H9 (cell line): ENCODE measurements around the gene TRIP11. TPM values are rescaled to one million over a fixed set of nuclear protein-coding genes. Genes with fewer than 3 reads are reported as not detected.
"Not testable (repeated sequence)": the region's sequence is repeated elsewhere in the genome, so short reads cannot be mapped to it uniquely, and the experiment has no call there.

Source experiments
- DNase-seq: peaks from one replicate; pipeline ENCODE4 v3.0.0-alpha.2; 2017
- H2AFZ ChIP-seq: one replicate; pipeline ENCODE4 v1.6.1; 2013; ENCODE audit warnings: mild to moderate bottlenecking, low read length, control low read depth, moderate library complexity
- H2AK5ac ChIP-seq: 2 replicates; pipeline ENCODE4 v1.6.1; 2013; ENCODE audit warnings: low read length, control low read depth, mixed read lengths; ENCODE audit not compliant: insufficient read length
- H2BK120ac ChIP-seq: one replicate; pipeline ENCODE4 v1.6.1; 2013; ENCODE audit warnings: low read depth, mild to moderate bottlenecking, low read length, control low read depth, inconsistent platforms; ENCODE audit not compliant: poor library complexity, severe bottlenecking
- H2BK12ac ChIP-seq: 2 replicates; pipeline ENCODE4 v1.6.1; 2013; ENCODE audit warnings: low read length, control low read depth, mixed read lengths, low read depth; ENCODE audit not compliant: insufficient read length
- H2BK15ac ChIP-seq: 2 replicates; pipeline ENCODE4 v1.6.1; 2013; ENCODE audit warnings: low read depth, low read length, control low read depth
- H2BK20ac ChIP-seq: one replicate; pipeline ENCODE4 v1.6.1; 2013; ENCODE audit warnings: low read depth, mild to moderate bottlenecking, low read length, control low read depth, inconsistent platforms; ENCODE audit not compliant: poor library complexity, severe bottlenecking
- H2BK5ac ChIP-seq: 2 replicates; pipeline ENCODE4 v1.6.1; 2013; ENCODE audit warnings: low read length, control low read depth, mixed read lengths; ENCODE audit not compliant: insufficient read length
- H3K14ac ChIP-seq: 2 replicates; pipeline ENCODE4 v1.6.1; 2013; ENCODE audit warnings: low read length, control low read depth; ENCODE audit not compliant: insufficient read depth
- H3K18ac ChIP-seq: 2 replicates; pipeline ENCODE4 v1.6.1; 2013; ENCODE audit warnings: low read depth, mild to moderate bottlenecking, mixed read lengths, low read length, control low read depth; ENCODE audit not compliant: insufficient read length
- H3K23ac ChIP-seq: 2 replicates; pipeline ENCODE4 v1.6.1; 2013; ENCODE audit warnings: low read length, control low read depth, mixed read lengths, low read depth; ENCODE audit not compliant: insufficient read length
- H3K23me2 ChIP-seq: 2 replicates; pipeline ENCODE4 v1.6.1; 2013; ENCODE audit warnings: low read depth, mild to moderate bottlenecking, mixed read lengths, low read length, control low read depth; ENCODE audit not compliant: insufficient read length, poor library complexity, severe bottlenecking
- H3K27ac ChIP-seq: 2 replicates; pipeline ENCODE4 v1.5.1; 2013; ENCODE audit warnings: low read length, control low read depth, mixed read lengths, low read depth; ENCODE audit not compliant: insufficient read length
- H3K27me3 ChIP-seq: 2 replicates; pipeline ENCODE4 v1.6.1; 2013; ENCODE audit warnings: low read length, control low read depth, inconsistent platforms; ENCODE audit not compliant: insufficient read depth
- H3K4ac ChIP-seq: 2 replicates; pipeline ENCODE4 v1.6.1; 2013; ENCODE audit warnings: low read depth, mild to moderate bottlenecking, control low read depth, inconsistent platforms, low read length, moderate library complexity
- H3K4me1 ChIP-seq: 2 replicates; pipeline ENCODE4 v1.6.1; 2013; ENCODE audit warnings: low read length, control low read depth, inconsistent platforms; ENCODE audit not compliant: insufficient read depth
- H3K4me2 ChIP-seq: 2 replicates; pipeline ENCODE4 v1.6.1; 2013; ENCODE audit warnings: low read length, control low read depth, mixed read lengths; ENCODE audit not compliant: insufficient read length, insufficient read depth
- H3K56ac ChIP-seq: 2 replicates; pipeline ENCODE4 v1.6.1; 2013; ENCODE audit warnings: low read depth, mild to moderate bottlenecking, mixed read lengths, low read length, control low read depth; ENCODE audit not compliant: insufficient read length
- H3K79me1 ChIP-seq: 2 replicates; pipeline ENCODE4 v1.6.1; 2013; ENCODE audit warnings: low read depth, mild to moderate bottlenecking, moderate library complexity, low read length, control low read depth, inconsistent platforms; ENCODE audit not compliant: insufficient read depth, poor library complexity, severe bottlenecking
- H3K79me2 ChIP-seq: 2 replicates; pipeline ENCODE4 v1.6.1; 2013; ENCODE audit warnings: low read length, control low read depth, inconsistent platforms; ENCODE audit not compliant: insufficient read depth
- H3K9ac ChIP-seq: 2 replicates; pipeline ENCODE4 v1.6.1; 2013; ENCODE audit warnings: low read length, control low read depth, mixed read lengths; ENCODE audit not compliant: insufficient read length; ENCODE audit errors: extremely low read depth
- H3K9me3 ChIP-seq: one replicate; pipeline ENCODE4 v1.6.1; 2013; ENCODE audit warnings: low read depth, low read length, inconsistent platforms; ENCODE audit not compliant: control insufficient read depth
- H3T11ph ChIP-seq: one replicate; pipeline ENCODE4 v1.6.1; 2013; ENCODE audit warnings: mild to moderate bottlenecking, low read length, control low read depth, inconsistent platforms
- H4K20me1 ChIP-seq: one replicate; pipeline ENCODE4 v1.6.1; 2013; ENCODE audit not compliant: control insufficient read depth, insufficient read length, insufficient read depth
- H4K5ac ChIP-seq: 2 replicates; pipeline ENCODE4 v1.6.1; 2013; ENCODE audit warnings: low read depth, mild to moderate bottlenecking, mixed read lengths, low read length, control low read depth; ENCODE audit not compliant: insufficient read length
- H4K8ac ChIP-seq: replicated peaks from 2 replicates; pipeline ENCODE4 v1.6.1; 2013; ENCODE audit warnings: low read length, control low read depth, mixed read lengths, low read depth; ENCODE audit not compliant: insufficient read length
- H4K91ac ChIP-seq: 2 replicates; pipeline ENCODE4 v1.6.1; 2013; ENCODE audit warnings: low read depth, mild to moderate bottlenecking, moderate library complexity, mixed read lengths, low read length, control low read depth; ENCODE audit not compliant: insufficient read length
- H3K27ac Mint-ChIP-seq, 3 experiments: 2 replicates in 2 of 3; 3 replicates in 1 of 3; pipeline ENCODE4 v1.8.0; 2020 to 2021; ENCODE audit warnings: mixed read lengths in 3 of 3, mild to moderate bottlenecking in 1 of 3, moderate library complexity in 1 of 3
- H3K27me3 Mint-ChIP-seq: 2 replicates; pipeline ENCODE4 v1.8.0; 2021; ENCODE audit warnings: low read depth, mild to moderate bottlenecking, moderate library complexity, mixed read lengths
- H3K36me3 Mint-ChIP-seq, 3 experiments: 2 replicates in 2 of 3; 3 replicates in 1 of 3; pipeline ENCODE4 v1.8.0; 2020 to 2021; ENCODE audit warnings: low read depth in 3 of 3, mixed read lengths in 3 of 3; ENCODE audit not compliant: insufficient read depth in 1 of 3
- H3K4me1 Mint-ChIP-seq, 2 experiments: 2 replicates each; pipeline ENCODE4 v1.8.0; 2020; ENCODE audit warnings: mixed read lengths in 2 of 2
- H3K4me3 Mint-ChIP-seq, 2 experiments: 2 replicates in 1 of 2; 3 replicates in 1 of 2; pipeline ENCODE4 v1.8.0; 2020 to 2021; ENCODE audit warnings: mild to moderate bottlenecking in 2 of 2, mixed read lengths in 2 of 2, moderate library complexity in 1 of 2
- H3K9me3 Mint-ChIP-seq, 2 experiments: 2 replicates in 1 of 2; 3 replicates in 1 of 2; pipeline ENCODE4 v1.8.0; 2020; ENCODE audit warnings: mild to moderate bottlenecking in 2 of 2, mixed read lengths in 2 of 2, moderate library complexity in 1 of 2
- WGBS: extraction: QIAGEN DNeasy Blood & Tissue Kit; methylation state at CpG from one replicate; pipeline ENCODE4 v1.1.7; 2013; ENCODE audit warnings: missing lambda C conversion rate, low lambda C conversion rate, mixed read lengths; ENCODE audit not compliant: insufficient read length; ENCODE audit errors: extremely low coverage; 5-methylcytosine and 5-hydroxymethylcytosine counted together
- total RNA-seq: library from RNA; stranded (reverse); gene quantifications from 2 replicates; pipeline ENCODE4 v1.2.1, GENCODE V29; 2021

Gene TRIP11
- total RNA-seq, 1 experiment from 2014 or later, result 33.5 TPM

- not testable (repeated sequence) for H2BK15ac ChIP-seq, H3K27ac ChIP-seq, H3K23ac ChIP-seq, H3K9ac ChIP-seq, H2BK120ac ChIP-seq, H3K23me2 ChIP-seq, H3K27me3 Mint-ChIP-seq, H3K4me1 ChIP-seq, H3K56ac ChIP-seq, H3K27me3 ChIP-seq, H3K18ac ChIP-seq, H3K4me2 ChIP-seq, H3K79me2 ChIP-seq, H4K5ac ChIP-seq, H3K79me1 ChIP-seq, H2AFZ ChIP-seq, H2BK12ac ChIP-seq, H3K14ac ChIP-seq, H3K27ac Mint-ChIP-seq, H3K4me3 Mint-ChIP-seq, H3K4me1 Mint-ChIP-seq, H3T11ph ChIP-seq, DNase-seq, H3K4ac ChIP-seq, H2AK5ac ChIP-seq, H3K9me3 Mint-ChIP-seq, H2BK5ac ChIP-seq, H3K9me3 ChIP-seq, H4K20me1 ChIP-seq, H4K91ac ChIP-seq, H4K8ac ChIP-seq, H2BK20ac ChIP-seq
- no CpG with 5 or more reads among the region's 7 CpGs for WGBS
- peaks cover 4 to 15% (median 6%) of the 10 kb centered on the region in 3 experiments; a peak in 6 of 7 replicates for H3K36me3 Mint-ChIP-seq
Observed at GRCh38 chr14:92045904-92046303, 6.0 kb upstream of the TRIP11 start.

- H4K8ac ChIP-seq, H3K27me3 Mint-ChIP-seq, H3K27ac Mint-ChIP-seq: not testable (repeated sequence)
Observed at GRCh38 chr14:92041766-92042165, 1.9 kb upstream of the TRIP11 start.

More at GRCh38 chr14:92041766-92042165, 1.9 kb upstream of the TRIP11 start:
- H3K79me2 ChIP-seq, result peaks cover 14% of the 10 kb centered on the region; the same call in 1 of the 2 replicates
- not testable (repeated sequence) for H3K18ac ChIP-seq, H3K9me3 ChIP-seq, H3K79me1 ChIP-seq, H3K36me3 Mint-ChIP-seq, H3K4me3 Mint-ChIP-seq, H3K4me2 ChIP-seq, DNase-seq, H3K9ac ChIP-seq, H3T11ph ChIP-seq, H2BK5ac ChIP-seq, H2AK5ac ChIP-seq, H4K5ac ChIP-seq, H3K27ac ChIP-seq, H3K23ac ChIP-seq, H2BK15ac ChIP-seq, H3K4me1 ChIP-seq, H4K91ac ChIP-seq, H3K56ac ChIP-seq, H3K9me3 Mint-ChIP-seq, H2AFZ ChIP-seq, H2BK12ac ChIP-seq, H3K14ac ChIP-seq, H3K27me3 ChIP-seq, H3K23me2 ChIP-seq, H4K20me1 ChIP-seq, H3K4ac ChIP-seq, H2BK20ac ChIP-seq, H2BK120ac ChIP-seq
- no CpG with 5 or more reads among the region's 2 CpGs for WGBS
- peaks cover 16 to 18% of the 10 kb centered on the region in 2 experiments for H3K4me1 Mint-ChIP-seq
